ENCODE data around the gene GRAMD2B.

GRAMD2B gene

DNA sequence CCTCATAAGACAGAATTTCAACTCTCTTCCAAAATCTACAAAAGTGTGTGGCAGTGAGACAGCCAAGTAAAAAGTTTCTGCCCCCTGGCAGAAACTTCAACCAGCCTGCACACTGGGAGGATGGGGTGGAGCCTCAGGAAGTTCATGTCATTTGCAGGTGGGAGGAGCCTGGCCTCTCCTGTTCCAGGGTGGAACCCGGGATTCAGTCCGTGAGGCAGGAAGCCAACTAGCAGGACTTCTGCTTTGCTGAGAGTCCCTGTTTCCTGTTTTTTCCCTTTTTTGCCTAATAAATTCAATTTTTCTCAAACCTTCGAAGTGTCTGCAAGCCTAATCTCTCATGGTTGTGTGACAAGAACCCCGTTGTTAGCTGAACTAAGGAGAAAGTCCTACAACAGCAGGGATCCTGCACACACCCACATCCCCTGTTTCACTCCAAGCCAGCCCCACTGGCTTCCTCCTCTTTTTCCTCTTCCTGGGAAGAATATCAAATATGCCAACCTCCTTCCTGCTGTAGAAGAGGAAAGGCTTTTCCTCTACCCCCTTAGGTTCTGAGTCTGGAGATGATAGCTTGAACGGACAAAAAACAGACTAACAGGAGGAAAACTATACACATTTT is 102.5 kb downstream of the GRAMD2B start:
- no peaks in the 10 kb centered on the region for H3K9me3 ChIP-seq (replicated peaks; ENCODE audit: insufficient read depth, low read length)
- H3K27ac ChIP-seq (ENCODE audit: low read length), result no peak overlapping the region
- no peak overlapping the region for H3K4me2 ChIP-seq (ENCODE audit: low read depth, low read length)
- no peaks in the 10 kb centered on the region for H4K20me1 ChIP-seq (ENCODE audit: insufficient read depth, low read length)
- no peaks in the 10 kb centered on the region for H3K9me2 ChIP-seq (replicated peaks; ENCODE audit: insufficient read depth, low read length)
- no peak overlapping the region for H3K4me3 ChIP-seq (ENCODE audit: low read length)
- no peaks in the 10 kb centered on the region for H3K4me1 ChIP-seq (ENCODE audit: low read length)
- H3K36me3 ChIP-seq (replicated peaks; ENCODE audit: insufficient read depth, low read length), result no peaks in the 10 kb centered on the region
- no peak overlapping the region for H3K9ac ChIP-seq (ENCODE audit: low read length)
- H3K79me2 ChIP-seq (ENCODE audit: low read length), result no peaks in the 10 kb centered on the region
- H3F3A ChIP-seq (ENCODE audit: insufficient read depth, low read length), result no peaks in the 10 kb centered on the region
- no peak for DNase-seq
- no peaks in the 10 kb centered on the region for H3K27me3 ChIP-seq (replicated peaks; ENCODE audit: insufficient read depth, low read length)
- TF ChIP-seq EZH2 (optimal IDR thresholded peaks at IDR 0.05; ENCODE audit: low read depth, low read length) (no peak), EZH2phosphoT487 (IDR thresholded peaks at IDR 0.05; ENCODE audit: low read length) (no peak)
- TF ChIP-seq, protein P1, sequence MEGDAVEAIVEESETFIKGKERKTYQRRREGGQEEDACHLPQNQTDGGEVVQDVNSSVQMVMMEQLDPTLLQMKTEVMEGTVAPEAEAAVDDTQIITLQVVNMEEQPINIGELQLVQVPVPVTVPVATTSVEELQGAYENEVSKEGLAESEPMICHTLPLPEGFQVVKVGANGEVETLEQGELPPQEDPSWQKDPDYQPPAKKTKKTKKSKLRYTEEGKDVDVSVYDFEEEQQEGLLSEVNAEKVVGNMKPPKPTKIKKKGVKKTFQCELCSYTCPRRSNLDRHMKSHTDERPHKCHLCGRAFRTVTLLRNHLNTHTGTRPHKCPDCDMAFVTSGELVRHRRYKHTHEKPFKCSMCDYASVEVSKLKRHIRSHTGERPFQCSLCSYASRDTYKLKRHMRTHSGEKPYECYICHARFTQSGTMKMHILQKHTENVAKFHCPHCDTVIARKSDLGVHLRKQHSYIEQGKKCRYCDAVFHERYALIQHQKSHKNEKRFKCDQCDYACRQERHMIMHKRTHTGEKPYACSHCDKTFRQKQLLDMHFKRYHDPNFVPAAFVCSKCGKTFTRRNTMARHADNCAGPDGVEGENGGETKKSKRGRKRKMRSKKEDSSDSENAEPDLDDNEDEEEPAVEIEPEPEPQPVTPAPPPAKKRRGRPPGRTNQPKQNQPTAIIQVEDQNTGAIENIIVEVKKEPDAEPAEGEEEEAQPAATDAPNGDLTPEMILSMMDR (IDR thresholded peaks at IDR 0.05; ENCODE audit: low read length), result no peak
- H2AFZ ChIP-seq (ENCODE audit: low read length), result no peak overlapping the region

DNA sequence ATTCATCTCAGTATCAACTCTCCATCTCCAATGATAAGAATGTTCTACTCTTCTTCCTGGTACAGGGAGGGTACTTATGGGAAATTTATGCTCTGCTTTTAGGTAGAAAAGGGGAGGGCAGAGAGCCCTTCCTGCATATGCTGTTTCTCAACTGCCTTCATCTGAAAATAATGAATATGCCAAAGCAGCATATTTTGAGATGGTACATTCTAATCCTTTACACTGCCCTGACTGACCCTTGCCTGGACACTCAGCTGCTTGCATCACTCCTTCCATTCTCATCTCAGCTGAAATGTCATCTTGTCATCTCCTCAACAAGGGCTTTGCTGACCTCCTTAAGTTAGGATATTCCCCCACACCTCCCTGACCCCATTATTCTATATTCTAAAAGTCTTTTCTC is 103.3 kb downstream of the GRAMD2B start:
- no peak overlapping the region for H3K4me3 ChIP-seq (ENCODE audit: low read length)
- no peak overlapping the region for H2AFZ ChIP-seq (ENCODE audit: low read length)
- H3K9me2 ChIP-seq (replicated peaks; ENCODE audit: insufficient read depth, low read length), result no peaks in the 10 kb centered on the region
- H3F3A ChIP-seq (ENCODE audit: insufficient read depth, low read length), result no peaks in the 10 kb centered on the region
- DNase-seq, result no peak
- H3K27me3 ChIP-seq (replicated peaks; ENCODE audit: insufficient read depth, low read length), result no peaks in the 10 kb centered on the region
- H3K4me1 ChIP-seq (ENCODE audit: low read length), result no peaks in the 10 kb centered on the region
- H3K79me2 ChIP-seq (ENCODE audit: low read length), result no peaks in the 10 kb centered on the region
- H4K20me1 ChIP-seq (ENCODE audit: insufficient read depth, low read length), result no peaks in the 10 kb centered on the region
- no peak overlapping the region for H3K4me2 ChIP-seq (ENCODE audit: low read depth, low read length)
- no peaks in the 10 kb centered on the region for H3K9me3 ChIP-seq (replicated peaks; ENCODE audit: insufficient read depth, low read length)
- no peak overlapping the region for H3K9ac ChIP-seq (ENCODE audit: low read length)
- H3K27ac ChIP-seq (ENCODE audit: low read length), result no peak overlapping the region
- H3K36me3 ChIP-seq (replicated peaks; ENCODE audit: insufficient read depth, low read length), result no peaks in the 10 kb centered on the region
- TF ChIP-seq EZH2phosphoT487 (IDR thresholded peaks at IDR 0.05; ENCODE audit: low read length), result no peak
- TF ChIP-seq EZH2 (optimal IDR thresholded peaks at IDR 0.05; ENCODE audit: low read depth, low read length), result no peak
- TF ChIP-seq, protein P1 (IDR thresholded peaks at IDR 0.05; ENCODE audit: low read length), result no peak

DNA sequence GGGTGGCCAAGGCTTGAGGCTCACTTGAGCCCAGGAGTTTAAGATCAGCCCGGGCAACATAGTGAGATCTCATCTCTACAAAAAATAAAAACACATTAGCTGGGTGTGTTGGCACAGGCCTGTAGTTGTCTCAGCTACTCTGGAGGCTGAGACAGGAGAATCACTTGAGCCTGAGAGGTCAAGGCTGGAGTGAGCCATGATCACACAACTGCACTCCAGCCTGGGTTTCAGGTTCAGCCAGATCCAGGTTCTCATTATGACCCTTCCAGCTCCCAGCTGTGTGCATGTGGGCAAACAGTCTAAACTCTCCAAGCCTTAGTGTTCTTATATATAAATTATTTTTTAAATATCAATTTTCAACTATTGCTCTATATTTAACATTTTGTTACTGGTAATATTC is 103.9 kb downstream of the GRAMD2B start:
- no peak overlapping the region for H3K4me3 ChIP-seq (ENCODE audit: low read length)
- H3K4me1 ChIP-seq (ENCODE audit: low read length), result no peaks in the 10 kb centered on the region
- H3K36me3 ChIP-seq (replicated peaks; ENCODE audit: insufficient read depth, low read length), result no peaks in the 10 kb centered on the region
- no peak for DNase-seq
- no peak overlapping the region for H3K27ac ChIP-seq (ENCODE audit: low read length)
- H3K4me2 ChIP-seq (ENCODE audit: low read depth, low read length), result no peak overlapping the region
- no peaks in the 10 kb centered on the region for H3K27me3 ChIP-seq (replicated peaks; ENCODE audit: insufficient read depth, low read length)
- H3K9me2 ChIP-seq (replicated peaks; ENCODE audit: insufficient read depth, low read length), result no peaks in the 10 kb centered on the region
- H3K79me2 ChIP-seq (ENCODE audit: low read length), result no peaks in the 10 kb centered on the region
- H3F3A ChIP-seq (ENCODE audit: insufficient read depth, low read length), result no peaks in the 10 kb centered on the region
- no peak overlapping the region for H2AFZ ChIP-seq (ENCODE audit: low read length)
- TF ChIP-seq EZH2 (optimal IDR thresholded peaks at IDR 0.05; ENCODE audit: low read depth, low read length) (no peak), EZH2phosphoT487 (IDR thresholded peaks at IDR 0.05; ENCODE audit: low read length) (no peak)
- TF ChIP-seq, protein P1 (IDR thresholded peaks at IDR 0.05; ENCODE audit: low read length), result no peak
- no peaks in the 10 kb centered on the region for H3K9me3 ChIP-seq (replicated peaks; ENCODE audit: insufficient read depth, low read length)
- H4K20me1 ChIP-seq (ENCODE audit: insufficient read depth, low read length), result no peaks in the 10 kb centered on the region
- H3K9ac ChIP-seq (ENCODE audit: low read length), result no peak overlapping the region
